OCI-LY7 (cell line): Measurements from ENCODE around the gene PCDH9. TPM values are rescaled to one million over a fixed set of nuclear protein-coding genes. Genes with fewer than 3 reads are reported as not detected.

Experiments
- BruUV-seq: library from RNA; stranded (reverse); fragments of 400-500 nt; replicated peaks from 2 replicates; lab custom pipeline; 2021; lab: Mats Ljungman, UMichigan
- CTCF ChIA-PET: fragments of 300-600 bp; sonication (Branson Sonifier 250); formaldehyde crosslinking; loops from one replicate; lab custom pipeline; 2022; ENCODE audit warnings: antibody characterized with exemption; ENCODE audit not compliant: unreplicated experiment; lab: Charles Lee
- POLR2A ChIA-PET: fragments of 300-600 bp; sonication (Branson Sonifier 250); formaldehyde crosslinking; loops from one replicate; lab custom pipeline; 2022; ENCODE audit warnings: antibody characterized with exemption; lab: Charles Lee
- DNase-seq: peaks from one replicate; pipeline ENCODE4 v3.0.0-alpha.2; 2015; ENCODE audit warnings: low spot score
- H2AFZ ChIP-seq: fragments of 200-600 bp; sonication (generic), shearing (Covaris generic); 2 replicates; pipeline ENCODE4 v1.6.1; 2014; ENCODE audit warnings: mild to moderate bottlenecking, antibody characterized with exemption, low read length, moderate library complexity
- H3K27ac ChIP-seq: fragments of 200-600 bp; sonication (generic); 2 replicates; pipeline ENCODE4 v1.5.1; 2014; ENCODE audit warnings: mixed run types, low read depth, mild to moderate bottlenecking, moderate library complexity, low read length, inconsistent platforms; ENCODE audit not compliant: poor library complexity, severe bottlenecking
- H3K36me3 ChIP-seq: fragments of 200-600 bp; sonication (generic); 2 replicates; pipeline ENCODE4 v1.6.1; 2014; ENCODE audit warnings: mild to moderate bottlenecking, antibody characterized with exemption, low read length, moderate library complexity, mixed read lengths; ENCODE audit not compliant: insufficient read depth
- H3K4me1 ChIP-seq: fragments of 200-600 bp; sonication (generic); 2 replicates; pipeline ENCODE4 v1.5.1; 2014; ENCODE audit warnings: mild to moderate bottlenecking, low read length; ENCODE audit not compliant: insufficient read depth, poor library complexity, severe bottlenecking
- H3K4me2 ChIP-seq: fragments of 200-600 bp; sonication (generic); 2 replicates; pipeline ENCODE4 v1.6.1; 2014; ENCODE audit warnings: mild to moderate bottlenecking, low read length
- H3K4me3 ChIP-seq: fragments of 200-600 bp; sonication (generic); 2 replicates; pipeline ENCODE4 v1.5.1; 2014; ENCODE audit warnings: mild to moderate bottlenecking, low read depth, low read length; ENCODE audit not compliant: poor library complexity, severe bottlenecking
- H3K79me2 ChIP-seq: fragments of 200-600 bp; sonication (generic); 2 replicates; pipeline ENCODE4 v1.6.1; 2016; ENCODE audit warnings: low read depth, mild to moderate bottlenecking, low read length, moderate library complexity, mixed read lengths; ENCODE audit not compliant: insufficient read depth
- H3K9me2 ChIP-seq: fragments of 200-600 bp; sonication (generic); 2 replicates; pipeline ENCODE4 v1.6.1; 2016; ENCODE audit warnings: mild to moderate bottlenecking, low read length, mixed read lengths; ENCODE audit not compliant: insufficient read depth
- H3K9me3 ChIP-seq: fragments of 200-600 bp; sonication (generic); 2 replicates; pipeline ENCODE4 v1.6.1; 2014; ENCODE audit warnings: mild to moderate bottlenecking, mixed run types, low read length, mixed read lengths
- H4K20me1 ChIP-seq: fragments of 200-600 bp; sonication (generic); 2 replicates; pipeline ENCODE4 v1.6.1; 2014; ENCODE audit warnings: mild to moderate bottlenecking, antibody characterized with exemption, low read length, moderate library complexity, mixed read lengths; ENCODE audit not compliant: insufficient read depth
- CTCF ChIP-seq: fragments of 200-600 bp; sonication (generic); conservative IDR thresholded peaks from 2 replicates; pipeline ENCODE4 v1.5.1; 2014; ENCODE audit warnings: mild to moderate bottlenecking, antibody characterized with exemption, low read length, moderate library complexity, mixed read lengths
- EZH2phosphoT487 ChIP-seq: fragments of 200-600 bp; sonication (generic); IDR thresholded peaks from 2 replicates; pipeline ENCODE4 v1.6.1; 2018; ENCODE audit warnings: low read depth, borderline replicate concordance, mild to moderate bottlenecking, mixed run types, antibody characterized with exemption, low read length, moderate library complexity, mixed read lengths
- intact Hi-C: fragments of 100-400 bp; cut with micrococcal nuclease; formaldehyde crosslinking; loops from one replicate; pipeline ENCODE4 v1.10.0; 2022; ENCODE audit not compliant: unreplicated experiment
- total RNA-seq, 2 experiments: library from RNA; depleted of rRNA in 1 of 2; stranded (reverse); fragments of >200 nt in 1 of 2; shearing (Covaris generic) in 1 of 2; gene quantifications; 2 replicates each; pipeline ENCODE4 v1.2.3, GENCODE V29; 2014 to 2022

Gene PCDH9
- total RNA-seq, 2 experiments from 2014 or later = 20.1 to 26.0 TPM

- Histone ChIP-seq H3K9me3 (peaks cover 33% of the 10 kb centered on the region; the same call in 1 of the 2 replicates), H3K79me2 (no peaks in the 10 kb centered on the region), H3K9me2 (no peaks in the 10 kb centered on the region), H4K20me1 (no peaks in the 10 kb centered on the region), H3K27ac (no peak overlapping the region), H3K4me1 (peaks cover 4% of the 10 kb centered on the region), H3K36me3 (peaks cover 8% of the 10 kb centered on the region; the same call in 1 of the 2 replicates), H2AFZ (peak overlapping the region; percentile 21; the same call in 1 of the 2 replicates), H3K4me2 (no peak overlapping the region), H3K4me3 (no peak overlapping the region)
- TF ChIP-seq EZH2phosphoT487 (no peak), CTCF (no peak)
- BruUV-seq = no TSS peak
- intact Hi-C loops = no loop called here
- DNase-seq = no peak
- POLR2A ChIA-PET = interaction anchor here (1.2 kb wide), 1 partner anchor 35 kb away, joined by 3 read pairs; no protein-coding TSS in a partner anchor
- CTCF ChIA-PET = no interaction called here
Measured at GRCh38 chr13:66751691-66752090, 478.4 kb downstream of the PCDH9 start.

- Histone ChIP-seq H3K79me2 (no peaks in the 10 kb centered on the region), H3K4me3 (no peak overlapping the region), H3K4me2 (no peak overlapping the region), H3K9me2 (no peaks in the 10 kb centered on the region), H3K9me3 (peaks cover 33% of the 10 kb centered on the region; the same call in 1 of the 2 replicates), H3K36me3 (peaks cover 8% of the 10 kb centered on the region; the same call in 1 of the 2 replicates), H4K20me1 (no peaks in the 10 kb centered on the region), H2AFZ (no peak overlapping the region), H3K27ac (no peak overlapping the region), H3K4me1 (peaks cover 4% of the 10 kb centered on the region)
- CTCF ChIA-PET = no interaction called here
- intact Hi-C loops = no loop called here
- BruUV-seq = no TSS peak
- TF ChIP-seq EZH2phosphoT487 (no peak), CTCF (no peak)
- POLR2A ChIA-PET = interaction anchor here (0.8 to 1.5 kb wide), 4 partner anchors 14 to 22 kb away, joined by 3 to 7 read pairs (median 4); no protein-coding TSS in a partner anchor
- no peak for DNase-seq
Measured at GRCh38 chr13:66748712-66749111, 481.4 kb downstream of the PCDH9 start.

GRCh38 chr13:66745307-66745706 is 484.8 kb downstream of the PCDH9 start:
- Histone ChIP-seq H3K9me2 (no peaks in the 10 kb centered on the region), H3K79me2 (no peaks in the 10 kb centered on the region), H3K4me2 (no peak overlapping the region), H3K27ac (no peak overlapping the region), H4K20me1 (no peaks in the 10 kb centered on the region), H3K4me3 (no peak overlapping the region), H2AFZ (no peak overlapping the region), H3K9me3 (peaks cover 27% of the 10 kb centered on the region; the same call in 1 of the 2 replicates), H3K36me3 (peaks cover 8% of the 10 kb centered on the region; the same call in 1 of the 2 replicates), H3K4me1 (peaks cover 3% of the 10 kb centered on the region)
- CTCF ChIA-PET = no interaction called here
- no peak for TF ChIP-seq CTCF
- no peak for TF ChIP-seq EZH2phosphoT487
- no peak for DNase-seq
- BruUV-seq = no TSS peak
- POLR2A ChIA-PET = interaction anchor here (0.9 to 1.1 kb wide), 3 partner anchors 10 to 29 kb away, joined by 3 read pairs; no protein-coding TSS in a partner anchor
- intact Hi-C loops = no loop called here
